Activated CD4-positive, alpha-beta T cell treated with anti-CD3 and anti-CD28 coated beads for 36 hours (primary cell): ENCODE data around the gene CAPZA2. TPM values are rescaled to one million over a fixed set of nuclear protein-coding genes. Genes with fewer than 3 reads are reported as not detected.

Source experiments
- ATAC-seq: fragments of 200-7000 bp; cut with Tn5 transposase; one replicate; pipeline ENCODE4 v1.10.0; 2021; ENCODE audit warnings: mild to moderate bottlenecking, moderate library complexity
- CTCF ChIA-PET: fragments of 350-600 bp; sonication (Branson Sonifier 250); formaldehyde crosslinking; loops from one replicate; lab custom pipeline; 2021; ENCODE audit warnings: antibody characterized with exemption; lab: Charles Lee
- POLR2A ChIA-PET: fragments of 350-600 bp; sonication (Branson Sonifier 250); formaldehyde crosslinking; loops from one replicate; lab custom pipeline; 2021; ENCODE audit warnings: antibody characterized with exemption, inconsistent platforms; lab: Charles Lee
- DNase-seq: peaks from one replicate; pipeline ENCODE4 v3.0.0-alpha.2; 2020
- H3K27ac Mint-ChIP-seq: one replicate; pipeline ENCODE4 v1.8.0; 2021; ENCODE audit warnings: mixed read lengths
- H3K27me3 Mint-ChIP-seq: one replicate; pipeline ENCODE4 v1.8.0; 2021; ENCODE audit warnings: mixed read lengths
- H3K36me3 Mint-ChIP-seq: one replicate; pipeline ENCODE4 v1.8.0; 2021; ENCODE audit warnings: low read depth, mixed read lengths
- H3K4me1 Mint-ChIP-seq: one replicate; pipeline ENCODE4 v1.8.0; 2021; ENCODE audit warnings: mixed read lengths
- H3K4me3 Mint-ChIP-seq: one replicate; pipeline ENCODE4 v1.8.0; 2021; ENCODE audit warnings: mild to moderate bottlenecking, moderate library complexity, mixed read lengths
- H3K9me3 Mint-ChIP-seq: one replicate; pipeline ENCODE4 v1.8.0; 2021; ENCODE audit warnings: low read depth, mixed read lengths
- intact Hi-C, 2 experiments: fragments of 100-400 bp; cut with DNase I in 1 of 2; cut with micrococcal nuclease in 1 of 2; formaldehyde crosslinking; loops; one replicate each; pipeline versions ENCODE4 v1.14.2 to v1.15.1; 2022 to 2024; cut with DNase I, micrococcal nuclease
- total RNA-seq, 2 experiments: library from RNA; stranded (reverse); gene quantifications; one replicate each; pipeline ENCODE4 v1.2.3, GENCODE V29; 2021

Gene CAPZA2
- total RNA-seq, 2 experiments from 2014 or later, result 173 to 262 TPM

DNA sequence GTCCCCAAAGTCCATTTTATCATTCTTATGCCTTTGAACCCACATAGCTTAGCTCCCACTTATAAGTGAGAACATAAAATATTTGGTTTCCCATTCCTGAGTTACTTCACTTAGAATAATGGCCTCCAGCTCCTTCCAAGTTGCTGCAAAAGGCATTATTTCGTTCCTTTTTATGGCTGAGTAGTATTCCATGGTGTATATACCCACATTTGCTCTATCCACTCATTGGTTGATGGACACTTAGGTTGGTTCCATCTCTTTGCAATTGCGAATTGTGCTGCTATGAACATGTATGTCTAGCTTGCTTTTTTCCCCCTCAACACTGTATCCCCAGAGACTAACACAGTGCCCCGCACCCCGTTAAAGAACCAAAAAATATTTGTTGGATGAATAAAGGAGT lies 670 bp upstream of the CAPZA2 start:
- ChIA-PET CTCF (interaction anchor here (0.8 to 1.1 kb wide), 3 partner anchors 12 to 52 kb away, joined by 3 to 4 read pairs (median 3); no protein-coding TSS in a partner anchor), POLR2A (no interaction called here)
- Mint-ChIP-seq H3K9me3 (no peaks in the 10 kb centered on the region), H3K36me3 (peaks cover 10% of the 10 kb centered on the region), H3K27ac (peak overlapping the region; percentile 88), H3K4me3 (peak overlapping the region; percentile 95), H3K4me1 (peaks cover 33% of the 10 kb centered on the region), H3K27me3 (peaks cover 6% of the 10 kb centered on the region)
- DNase-seq, result no peak
- ATAC-seq, result no peak
- intact Hi-C loops, result loop anchor here (1.0 to 10.0 kb wide), 10 partner anchors 53 to 1937 kb away; partner anchors contain the start of genes LSM8 (in 1 of the 2), MDFIC (in 1 of the 2), MET (in 1 of the 2) and ST7 (in 1 of the 2)

DNA sequence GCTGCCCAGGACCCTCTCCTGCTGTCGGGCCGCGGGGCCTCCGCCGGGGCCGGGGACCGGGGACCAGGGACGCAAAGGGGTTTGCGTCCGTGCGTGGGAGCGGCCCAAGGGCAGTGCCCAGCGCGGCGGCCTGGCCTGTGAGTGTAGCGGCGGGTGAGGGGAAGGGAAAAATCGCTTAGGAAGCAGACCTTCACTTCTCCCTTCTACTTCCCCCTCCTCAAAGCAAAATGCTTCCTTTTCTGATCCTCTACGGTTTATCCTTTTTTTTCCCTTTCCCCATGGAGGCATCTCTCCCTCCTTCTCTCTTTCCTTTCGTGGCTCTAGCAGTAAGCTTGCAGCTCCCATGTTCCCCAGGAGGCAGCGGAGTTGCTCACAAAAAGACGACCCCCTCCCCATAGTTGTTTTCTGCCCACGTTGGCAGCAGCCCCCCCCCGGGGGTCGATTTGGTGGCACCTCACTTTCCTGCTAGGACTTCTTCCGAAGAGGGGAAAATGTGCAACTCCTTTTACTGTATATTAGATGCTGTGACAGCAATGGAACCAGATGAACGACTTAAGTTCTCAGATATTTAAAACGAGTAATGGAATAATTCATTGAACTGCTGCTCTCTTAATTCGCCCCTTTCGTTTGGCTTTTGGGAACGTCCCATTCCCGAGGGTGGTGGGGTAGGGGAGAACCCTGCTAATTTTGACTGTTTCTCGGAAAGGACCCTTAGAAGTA lies 724 bp downstream of the CAPZA2 start:
- Mint-ChIP-seq H3K27me3 (peaks cover 2% of the 10 kb centered on the region), H3K36me3 (peaks cover 18% of the 10 kb centered on the region), H3K4me1 (peaks cover 46% of the 10 kb centered on the region), H3K27ac (peak overlapping the region; percentile 96), H3K9me3 (no peaks in the 10 kb centered on the region), H3K4me3 (peak overlapping the region; percentile 95)
- intact Hi-C loops, result loop anchor here (1.0 to 10.0 kb wide), 10 partner anchors 52 to 1938 kb away; partner anchors contain the start of genes LSM8 (in 1 of the 2), MDFIC (in 1 of the 2), MET (in 1 of the 2) and ST7 (in 1 of the 2)
- DNase-seq (peak; percentile 34), ATAC-seq (peak; percentile 23)
- POLR2A ChIA-PET, result no interaction called here
- CTCF ChIA-PET, result no interaction called here

- H3K9me3 Mint-ChIP-seq, result no peaks in the 10 kb centered on the region
- H3K27ac Mint-ChIP-seq, result peak overlapping the region; percentile 96
- ATAC-seq, result no peak
- ChIA-PET POLR2A (no interaction called here), CTCF (interaction anchor here (1.1 kb wide), 1 partner anchor 605 kb away, joined by 3 read pairs; no protein-coding TSS in a partner anchor)
- H3K27me3 Mint-ChIP-seq, result peaks cover 2% of the 10 kb centered on the region
- H3K4me3 Mint-ChIP-seq, result peak overlapping the region; percentile 95
- intact Hi-C loops, result loop anchor here (2.0 to 10.0 kb wide), 8 partner anchors 51 to 1939 kb away; partner anchors contain the start of genes LSM8 (in 1 of the 2), MDFIC (in 1 of the 2), MET (in 1 of the 2) and TES (in 1 of the 2)
- H3K36me3 Mint-ChIP-seq, result peaks cover 20% of the 10 kb centered on the region
- DNase-seq, result no peak
- peaks cover 49% of the 10 kb centered on the region for H3K4me1 Mint-ChIP-seq
Measured at GRCh38 chr7:116863936-116864500, 1.6 kb downstream of the CAPZA2 start.

DNA sequence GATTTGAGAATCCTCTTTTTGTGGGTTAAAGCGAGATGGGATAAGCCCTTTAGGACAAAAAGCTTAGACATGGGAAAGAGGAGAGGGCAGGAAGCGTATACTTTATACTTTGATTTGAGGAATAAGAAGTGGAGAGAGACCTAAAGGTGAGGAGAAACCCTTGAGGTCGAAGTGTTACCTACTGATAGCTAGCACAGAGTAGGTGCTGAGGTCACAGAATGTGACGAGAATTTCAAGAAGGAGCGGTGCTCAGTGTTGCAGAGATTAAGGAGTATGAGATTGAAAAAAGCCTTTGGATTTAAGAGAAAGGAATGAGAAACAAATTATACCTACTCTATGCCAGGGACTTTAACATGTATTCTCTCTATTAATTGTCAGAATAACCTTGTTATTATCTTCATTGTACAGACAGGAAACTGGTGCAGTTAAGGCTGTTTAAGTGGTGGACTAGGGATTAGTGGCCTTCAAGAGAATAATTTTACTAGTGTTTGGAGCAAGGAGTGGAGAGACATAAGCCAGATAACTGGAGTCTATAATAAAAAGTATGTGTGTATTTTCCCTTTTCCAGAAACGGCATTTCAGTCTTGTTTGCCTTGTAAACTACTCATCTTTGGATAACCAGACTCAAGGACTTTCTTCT lies 8.8 kb downstream of the CAPZA2 start:
- ATAC-seq (no peak), DNase-seq (no peak)
- H3K9me3 Mint-ChIP-seq, result no peaks in the 10 kb centered on the region
- CTCF ChIA-PET, result interaction anchor here (1.2 to 1.5 kb wide), 2 partner anchors 18 to 254 kb away, joined by 3 read pairs; no protein-coding TSS in a partner anchor
- peaks cover 38% of the 10 kb centered on the region for H3K36me3 Mint-ChIP-seq
- POLR2A ChIA-PET, result interaction anchor here (0.9 kb wide), 1 partner anchor 47 kb away, joined by 4 read pairs; no protein-coding TSS in a partner anchor
- peak overlapping the region; percentile 84 for H3K27ac Mint-ChIP-seq
- no peaks in the 10 kb centered on the region for H3K27me3 Mint-ChIP-seq
- H3K4me3 Mint-ChIP-seq, result no peak overlapping the region
- intact Hi-C loops, result no loop called here
- peaks cover 76% of the 10 kb centered on the region for H3K4me1 Mint-ChIP-seq

DNA sequence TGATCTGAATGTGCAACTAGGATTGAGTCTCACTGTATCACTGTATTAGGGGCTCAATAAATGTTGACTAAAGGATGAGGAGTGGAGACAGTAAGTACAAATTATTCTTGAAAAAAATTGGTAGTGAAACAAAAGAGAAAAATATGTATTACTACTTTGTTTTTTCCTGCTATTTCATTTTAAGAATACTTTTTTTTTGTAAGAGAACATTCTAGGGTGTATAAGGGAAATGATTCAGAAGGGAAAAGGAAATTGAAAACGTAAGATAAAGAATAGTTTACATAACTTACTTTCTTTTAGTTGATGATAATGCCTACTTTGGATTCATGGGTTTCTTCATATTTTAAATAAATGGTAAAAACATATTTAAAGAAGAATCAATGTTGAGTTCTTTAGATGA lies 9.6 kb downstream of the CAPZA2 start:
- Mint-ChIP-seq H3K27ac (peak overlapping the region; percentile 84), H3K4me1 (peaks cover 68% of the 10 kb centered on the region), H3K36me3 (peaks cover 38% of the 10 kb centered on the region), H3K9me3 (no peaks in the 10 kb centered on the region), H3K27me3 (no peaks in the 10 kb centered on the region), H3K4me3 (peak overlapping the region; percentile 28)
- ChIA-PET CTCF (no interaction called here), POLR2A (no interaction called here)
- intact Hi-C loops, result no loop called here
- ATAC-seq (peak; percentile 25), DNase-seq (no peak)

GRCh38 chr7:116873619-116874018 lies 11.2 kb downstream of the CAPZA2 start:
- CTCF ChIA-PET, result interaction anchor here (0.7 to 1.4 kb wide), 5 partner anchors 12 to 140 kb away, joined by 3 read pairs; no protein-coding TSS in a partner anchor
- Mint-ChIP-seq H3K27ac (peak overlapping the region; percentile 7), H3K9me3 (no peaks in the 10 kb centered on the region), H3K4me3 (no peak overlapping the region), H3K27me3 (no peaks in the 10 kb centered on the region), H3K36me3 (peaks cover 30% of the 10 kb centered on the region), H3K4me1 (peaks cover 57% of the 10 kb centered on the region)
- POLR2A ChIA-PET, result no interaction called here
- ATAC-seq, result peak; percentile 27
- intact Hi-C loops, result no loop called here
- no peak for DNase-seq

- H3K9me3 Mint-ChIP-seq, result no peaks in the 10 kb centered on the region
- peaks cover 20% of the 10 kb centered on the region for H3K36me3 Mint-ChIP-seq
- H3K27me3 Mint-ChIP-seq, result no peaks in the 10 kb centered on the region
- ChIA-PET CTCF (interaction anchor here (1.1 kb wide), 1 partner anchor 19 kb away, joined by 3 read pairs; no protein-coding TSS in a partner anchor), POLR2A (interaction anchor here (0.6 kb wide), 1 partner anchor 38 kb away, joined by 4 read pairs; no protein-coding TSS in a partner anchor)
- H3K4me3 Mint-ChIP-seq, result no peak overlapping the region
- ATAC-seq (no peak), DNase-seq (no peak)
- intact Hi-C loops, result no loop called here
- H3K4me1 Mint-ChIP-seq, result peaks cover 32% of the 10 kb centered on the region
- no peak overlapping the region for H3K27ac Mint-ChIP-seq
Measured at GRCh38 chr7:116876664-116877442, 14.5 kb downstream of the CAPZA2 start.

DNA sequence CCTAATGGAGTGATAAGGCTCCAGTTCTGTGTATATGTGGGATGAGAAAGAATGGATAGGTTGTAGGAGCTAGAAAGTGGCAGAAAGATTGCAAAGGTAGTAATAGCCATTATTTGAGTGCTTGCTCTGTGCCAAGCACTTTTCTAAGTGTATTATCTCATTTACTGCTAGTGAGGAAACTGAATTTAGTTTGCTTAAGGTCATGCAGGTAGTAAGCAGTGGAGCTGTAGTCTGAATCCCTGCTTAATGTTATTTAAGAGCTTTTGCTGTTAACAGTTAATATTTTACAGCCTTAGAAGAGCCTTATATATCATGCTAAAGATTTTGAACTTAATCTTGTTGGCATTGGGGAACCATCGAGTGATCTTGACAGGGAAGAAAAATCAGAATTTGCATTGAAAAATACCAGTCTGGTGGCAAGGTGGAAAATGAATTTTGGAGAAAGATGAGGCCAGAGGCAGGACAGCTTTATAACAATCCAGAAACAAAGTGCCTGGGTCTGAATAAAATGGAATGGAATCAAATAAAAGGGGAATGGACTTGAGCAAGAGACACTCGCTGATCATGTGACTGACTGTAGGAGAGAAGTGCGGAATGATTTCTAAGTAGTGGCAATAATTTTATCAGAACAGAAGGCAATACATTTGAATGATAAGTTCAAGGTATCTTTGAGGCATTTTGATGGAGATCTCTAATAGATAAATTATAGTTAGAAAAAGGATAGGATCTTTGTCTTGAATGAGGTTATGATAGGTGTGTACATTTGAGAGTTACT lies 15.2 kb downstream of the CAPZA2 start:
- H3K9me3 Mint-ChIP-seq, result no peaks in the 10 kb centered on the region
- ATAC-seq, result no peak
- H3K36me3 Mint-ChIP-seq, result peaks cover 21% of the 10 kb centered on the region
- no peak overlapping the region for H3K27ac Mint-ChIP-seq
- intact Hi-C loops, result no loop called here
- H3K4me1 Mint-ChIP-seq, result peaks cover 27% of the 10 kb centered on the region
- H3K27me3 Mint-ChIP-seq, result no peaks in the 10 kb centered on the region
- ChIA-PET POLR2A (interaction anchor here (0.6 kb wide), 1 partner anchor 39 kb away, joined by 4 read pairs; no protein-coding TSS in a partner anchor), CTCF (interaction anchor here (1.1 kb wide), 1 partner anchor 18 kb away, joined by 3 read pairs; no protein-coding TSS in a partner anchor)
- DNase-seq, result no peak
- H3K4me3 Mint-ChIP-seq, result no peak overlapping the region

DNA sequence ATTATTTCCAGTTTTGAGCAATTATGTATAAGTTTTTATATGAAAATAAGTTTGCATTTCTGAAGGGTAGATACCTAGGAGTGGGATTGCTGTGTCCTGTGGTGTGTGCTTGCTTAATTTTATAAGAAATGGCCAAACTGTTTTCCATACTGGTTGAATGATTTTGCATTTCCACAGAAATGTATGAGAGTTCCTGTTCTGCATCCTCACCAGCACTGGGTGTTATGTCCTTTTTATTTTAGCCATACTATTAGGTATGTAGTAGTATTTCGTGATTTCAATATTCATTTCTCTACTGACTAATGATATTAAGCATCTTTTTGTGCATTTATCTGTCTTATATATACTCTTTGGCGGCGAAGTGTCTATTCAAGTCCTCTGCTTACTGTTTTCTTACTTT lies 22.3 kb downstream of the CAPZA2 start:
- intact Hi-C loops, result no loop called here
- Mint-ChIP-seq H3K4me1 (peaks cover 26% of the 10 kb centered on the region), H3K9me3 (peaks cover 6% of the 10 kb centered on the region), H3K36me3 (peaks cover 28% of the 10 kb centered on the region), H3K4me3 (no peak overlapping the region), H3K27ac (no peak overlapping the region), H3K27me3 (no peaks in the 10 kb centered on the region)
- ChIA-PET CTCF (no interaction called here), POLR2A (no interaction called here)
- ATAC-seq, result no peak
- no peak for DNase-seq

DNA sequence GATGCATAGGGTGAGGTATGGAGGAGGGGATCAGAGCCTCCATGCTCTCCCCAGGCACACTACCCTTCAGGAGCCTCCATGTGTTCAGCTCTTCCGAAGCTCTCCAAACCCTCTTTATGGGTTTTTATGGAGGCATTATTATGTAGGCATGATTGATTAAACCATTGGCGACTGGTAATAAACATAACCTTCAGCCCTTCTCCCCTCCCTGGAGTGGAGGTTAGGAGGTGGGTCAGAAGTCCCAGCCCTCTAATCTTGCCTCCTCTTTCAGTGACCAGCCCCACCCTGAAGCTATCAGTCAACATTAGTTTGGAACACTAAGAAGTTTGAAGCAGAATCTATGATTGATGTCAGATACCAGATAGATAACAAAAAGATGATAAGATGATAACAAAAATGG lies 23.3 kb downstream of the CAPZA2 start:
- ChIA-PET CTCF (interaction anchor here (0.6 to 1.4 kb wide), 3 partner anchors 19 to 249 kb away, joined by 3 to 5 read pairs (median 4); no protein-coding TSS in a partner anchor), POLR2A (interaction anchor here (0.5 kb wide), 1 partner anchor 72 kb away, joined by 4 read pairs; no protein-coding TSS in a partner anchor)
- Mint-ChIP-seq H3K4me1 (peaks cover 26% of the 10 kb centered on the region), H3K36me3 (peaks cover 31% of the 10 kb centered on the region), H3K4me3 (no peak overlapping the region), H3K27ac (no peak overlapping the region), H3K27me3 (no peaks in the 10 kb centered on the region), H3K9me3 (peaks cover 6% of the 10 kb centered on the region)
- no peak for DNase-seq
- no peak for ATAC-seq
- intact Hi-C loops, result no loop called here
